GM23248 (cell line): ENCODE data around the gene RAB25.

Source experiments
- EZH2 ChIP-seq: fragments of 200-600 bp; sonication (generic); IDR thresholded peaks from 2 replicates; pipeline ENCODE4 v1.6.1; 2018; ENCODE audit warnings: antibody characterized with exemption, mild to moderate bottlenecking; ENCODE audit not compliant: insufficient read depth, poor library complexity, severe bottlenecking
- EZH2phosphoT487 ChIP-seq: fragments of 200-600 bp; sonication (generic); IDR thresholded peaks from 2 replicates; pipeline ENCODE4 v1.6.1; 2018; ENCODE audit warnings: antibody characterized with exemption, moderate library complexity, mild to moderate bottlenecking, low read depth; ENCODE audit not compliant: insufficient read depth

DNA sequence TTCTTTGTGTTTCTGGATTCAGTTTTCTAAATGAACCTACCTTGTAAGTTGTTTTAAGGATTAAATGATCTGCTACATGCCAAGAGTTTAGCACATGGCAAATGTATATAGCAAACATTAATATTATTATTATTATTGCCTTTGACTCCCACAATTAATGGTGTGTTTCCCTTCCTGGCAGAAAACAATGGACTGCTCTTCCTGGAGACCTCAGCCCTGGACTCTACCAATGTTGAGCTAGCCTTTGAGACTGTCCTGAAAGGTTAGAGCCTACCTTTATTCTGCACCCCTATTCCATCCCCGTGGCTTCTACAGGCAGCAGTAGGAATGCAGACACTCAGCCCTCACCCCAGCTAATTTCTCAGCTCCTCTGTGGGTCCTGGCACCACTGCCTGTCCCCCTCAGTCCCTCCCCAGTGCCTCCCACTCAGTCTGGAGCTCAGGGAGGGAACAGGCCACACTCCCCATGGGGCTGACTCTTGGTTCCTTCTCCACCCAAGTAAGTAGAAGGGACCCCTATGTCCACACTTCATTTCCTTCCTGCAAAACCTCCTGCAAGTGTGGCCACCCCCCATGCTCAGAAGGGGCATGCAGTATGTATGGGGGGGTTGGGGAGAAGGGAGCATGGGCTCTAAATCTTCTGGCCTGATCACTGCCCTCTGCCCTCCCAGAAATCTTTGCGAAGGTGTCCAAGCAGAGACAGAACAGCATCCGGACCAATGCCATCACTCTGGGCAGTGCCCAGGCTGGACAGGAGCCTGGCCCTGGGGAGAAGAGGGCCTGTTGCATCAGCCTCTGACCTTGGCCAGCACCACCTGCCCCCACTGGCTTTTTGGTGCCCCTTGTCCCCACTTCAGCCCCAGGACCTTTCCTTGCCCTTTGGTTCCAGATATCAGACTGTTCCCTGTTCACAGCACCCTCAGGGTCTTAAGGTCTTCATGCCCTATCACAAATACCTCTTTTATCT lies 8.8 kb downstream of the RAB25 start:
- TF ChIP-seq EZH2 (no peak), EZH2phosphoT487 (no peak)
